ENCODE measurements around the gene ZNF496.

GRCh38 chr1:247304031-247304430 is 27.6 kb downstream of the ZNF496 start:
- TF ChIP-seq CTCF (IDR thresholded peaks at IDR 0.05): no peak
- no peak for TF ChIP-seq POLR2A (IDR thresholded peaks at IDR 0.05)

Data from adrenal gland (tissue), 5 donors.